ENCODE measurements around the gene LRRC26.

LRRC26 gene

DNA sequence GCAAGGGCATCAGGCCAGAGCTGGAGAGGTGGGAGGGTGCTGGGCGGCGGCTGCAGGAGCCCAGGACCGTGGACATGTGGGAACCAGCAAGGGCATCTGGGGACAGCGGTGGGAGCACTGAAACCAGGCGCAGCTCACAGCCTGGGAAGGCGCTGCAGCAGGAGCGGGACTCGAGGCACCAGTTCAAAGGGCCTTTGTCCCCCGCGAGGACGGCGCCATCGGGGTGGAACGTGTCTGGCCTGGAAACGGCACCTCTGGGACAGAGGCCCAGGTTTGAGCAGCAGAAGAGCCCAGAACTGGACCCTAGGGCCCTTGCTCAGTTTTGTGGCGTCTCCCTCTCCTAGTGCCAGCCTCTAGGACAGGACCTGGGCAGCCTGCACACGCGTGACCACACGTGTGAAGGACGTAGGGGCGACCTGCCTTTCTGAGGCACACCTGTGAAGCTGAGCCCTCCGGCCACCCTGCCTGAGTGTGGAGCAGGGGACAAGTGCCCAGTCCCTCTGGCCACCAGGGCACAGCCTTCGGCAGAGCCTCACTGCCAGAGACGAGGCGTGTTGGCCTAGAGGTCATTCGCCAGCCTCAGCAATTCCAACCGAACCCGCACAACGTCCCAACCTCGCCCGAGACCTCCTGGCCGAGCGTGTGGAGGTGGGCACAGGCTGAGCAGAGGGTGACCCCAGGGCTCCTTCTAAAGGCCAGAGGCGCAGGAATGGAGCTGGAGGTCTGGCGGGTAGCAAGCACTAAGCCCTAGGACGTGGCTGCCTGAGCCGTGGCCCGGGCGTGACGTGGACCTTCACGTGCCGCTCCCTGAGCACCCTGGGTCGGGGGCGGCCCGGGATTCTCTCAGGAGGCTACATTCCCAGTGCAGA is 4.2 kb upstream of the LRRC26 start:
- H3K4me3 ChIP-seq (ENCODE audit: control insufficient read depth, low read depth, low read length), result no peak overlapping the region
- TF ChIP-seq, protein P1, sequence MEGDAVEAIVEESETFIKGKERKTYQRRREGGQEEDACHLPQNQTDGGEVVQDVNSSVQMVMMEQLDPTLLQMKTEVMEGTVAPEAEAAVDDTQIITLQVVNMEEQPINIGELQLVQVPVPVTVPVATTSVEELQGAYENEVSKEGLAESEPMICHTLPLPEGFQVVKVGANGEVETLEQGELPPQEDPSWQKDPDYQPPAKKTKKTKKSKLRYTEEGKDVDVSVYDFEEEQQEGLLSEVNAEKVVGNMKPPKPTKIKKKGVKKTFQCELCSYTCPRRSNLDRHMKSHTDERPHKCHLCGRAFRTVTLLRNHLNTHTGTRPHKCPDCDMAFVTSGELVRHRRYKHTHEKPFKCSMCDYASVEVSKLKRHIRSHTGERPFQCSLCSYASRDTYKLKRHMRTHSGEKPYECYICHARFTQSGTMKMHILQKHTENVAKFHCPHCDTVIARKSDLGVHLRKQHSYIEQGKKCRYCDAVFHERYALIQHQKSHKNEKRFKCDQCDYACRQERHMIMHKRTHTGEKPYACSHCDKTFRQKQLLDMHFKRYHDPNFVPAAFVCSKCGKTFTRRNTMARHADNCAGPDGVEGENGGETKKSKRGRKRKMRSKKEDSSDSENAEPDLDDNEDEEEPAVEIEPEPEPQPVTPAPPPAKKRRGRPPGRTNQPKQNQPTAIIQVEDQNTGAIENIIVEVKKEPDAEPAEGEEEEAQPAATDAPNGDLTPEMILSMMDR (conservative IDR thresholded peaks at IDR 0.05; ENCODE audit: control insufficient read depth, insufficient read depth, low read depth, low read length), result no peak
- no peak for DNase-seq (ENCODE audit: low read depth)

GRCh38 chr9:137172901-137173795 is 3.3 kb upstream of the LRRC26 start:
- TF ChIP-seq, protein P1 (conservative IDR thresholded peaks at IDR 0.05; ENCODE audit: control insufficient read depth, insufficient read depth, low read depth, low read length), result no peak
- no peak overlapping the region for H3K4me3 ChIP-seq (ENCODE audit: control insufficient read depth, low read depth, low read length)
- DNase-seq (ENCODE audit: low read depth), result no peak

GRCh38 chr9:137171149-137171900 is 1.5 kb upstream of the LRRC26 start:
- H3K4me3 ChIP-seq (ENCODE audit: control insufficient read depth, low read depth, low read length), result no peak overlapping the region
- DNase-seq (ENCODE audit: low read depth), result no peak
- TF ChIP-seq, protein P1 (conservative IDR thresholded peaks at IDR 0.05; ENCODE audit: control insufficient read depth, insufficient read depth, low read depth, low read length), result no peak

DNA sequence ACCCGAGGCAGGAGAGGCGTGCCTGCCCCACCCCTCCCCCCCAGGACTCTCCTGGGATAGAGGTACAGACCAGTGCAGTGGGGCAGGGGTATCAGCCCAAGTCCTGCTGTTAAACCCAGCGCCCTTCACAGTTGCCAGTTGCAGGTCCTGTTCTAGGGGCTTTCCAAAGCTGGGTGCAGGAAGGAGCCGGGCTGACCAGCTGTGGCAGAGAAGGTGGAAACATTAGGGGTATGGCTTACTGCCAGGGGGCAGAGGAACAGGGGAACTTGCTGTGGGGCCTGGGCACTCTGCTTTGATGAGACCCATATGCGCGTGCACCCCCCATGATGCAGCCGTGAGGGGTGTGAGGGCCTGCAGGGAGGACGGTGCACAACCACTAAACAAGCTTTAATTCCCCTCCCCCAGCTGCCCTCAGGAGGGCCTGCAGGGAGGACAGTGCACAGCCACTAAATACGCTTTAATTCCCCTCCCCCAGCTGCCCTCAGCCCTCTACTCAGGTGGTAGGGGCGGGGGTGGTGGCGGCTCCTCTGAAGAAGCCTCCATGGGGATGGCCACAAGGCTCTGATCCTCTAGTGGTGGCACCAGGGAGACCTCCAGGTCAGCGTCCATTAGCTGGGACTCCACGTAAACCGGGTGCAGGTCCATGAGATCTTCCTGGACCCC is 766 bp upstream of the LRRC26 start:
- H3K4me3 ChIP-seq (ENCODE audit: control insufficient read depth, low read depth, low read length), result no peak overlapping the region
- TF ChIP-seq, protein P1 (conservative IDR thresholded peaks at IDR 0.05; ENCODE audit: control insufficient read depth, insufficient read depth, low read depth, low read length), result no peak
- no peak for DNase-seq (ENCODE audit: low read depth)

DNA sequence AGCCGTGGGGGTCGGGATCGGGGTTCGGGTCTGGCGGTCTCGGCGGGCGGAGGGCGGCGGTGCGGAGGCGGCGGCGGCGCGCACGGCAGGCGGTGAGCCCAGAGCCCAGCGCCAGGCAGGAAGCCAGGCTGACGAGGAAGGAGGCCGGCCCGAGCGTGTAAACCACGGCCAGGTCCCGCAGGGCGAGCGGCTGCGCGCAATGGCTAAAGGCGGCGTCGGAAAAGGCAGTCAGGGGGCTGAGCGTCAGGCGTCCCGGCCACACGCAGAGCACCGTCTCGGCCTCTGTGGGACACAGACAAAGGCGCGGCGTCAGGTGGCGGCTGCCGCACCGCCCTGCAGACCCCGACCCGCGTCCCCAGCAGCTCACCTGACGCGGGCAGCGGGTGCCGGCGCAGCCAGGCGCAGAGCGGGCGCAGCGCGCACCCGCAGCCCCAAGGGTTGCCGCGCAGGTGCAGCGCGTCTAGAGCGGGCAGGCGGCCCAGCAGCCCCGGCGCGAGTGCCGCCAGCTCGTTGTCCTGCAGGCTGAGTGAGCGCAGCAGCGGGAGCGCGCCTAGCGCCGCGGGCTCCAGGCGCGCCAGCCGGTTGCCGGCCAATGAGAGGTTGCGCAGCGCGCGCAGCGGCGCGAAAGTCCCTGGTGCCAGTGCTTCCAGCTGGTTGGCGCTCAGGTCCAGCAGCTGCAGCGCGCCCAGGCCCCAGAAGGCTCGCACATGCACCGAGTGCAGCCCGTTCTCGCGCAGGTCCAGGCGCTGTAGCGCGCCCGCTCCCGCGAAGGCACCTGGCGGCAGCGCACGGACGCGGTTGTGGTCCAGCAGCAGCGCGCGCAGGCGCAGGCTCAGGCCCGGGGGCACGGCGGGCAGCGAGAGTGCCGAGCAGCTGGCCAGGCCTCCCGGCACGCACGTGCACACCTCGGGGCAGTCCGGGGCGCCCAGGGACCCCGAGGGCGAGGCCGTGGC is 671 bp downstream of the LRRC26 start:
- DNase-seq (ENCODE audit: low read depth), result peak; percentile 30
- H3K4me3 ChIP-seq (ENCODE audit: control insufficient read depth, low read depth, low read length), result no peak overlapping the region
- TF ChIP-seq, protein P1 (conservative IDR thresholded peaks at IDR 0.05; ENCODE audit: control insufficient read depth, insufficient read depth, low read depth, low read length), result no peak
